ENCODE data around the gene RELN. TPM values are rescaled to one million over a fixed set of nuclear protein-coding genes. Genes with fewer than 3 reads are reported as not detected.

The RELN gene
- total RNA-seq, 1 experiment from 2014 or later, result 4.3 TPM

- no peaks in the 10 kb centered on the region for H3K36me3 Mint-ChIP-seq (ENCODE audit: insufficient read depth, unreplicated experiment)
- BruUV-seq (replicated peaks), result no TSS peak
- ChIA-PET CTCF (no interaction called here), POLR2A (no interaction called here)
- no peak overlapping the region for H3K4me3 ChIP-seq (ENCODE audit: low read depth, low read length)
- no peaks in the 10 kb centered on the region for H3K4me1 ChIP-seq
- H3K9me3 Mint-ChIP-seq (ENCODE audit: unreplicated experiment), result no peaks in the 10 kb centered on the region
- no peaks in the 10 kb centered on the region for H3K36me3 ChIP-seq (ENCODE audit: control insufficient read depth, insufficient read depth, low read length)
- no peaks in the 10 kb centered on the region for H3K27me3 ChIP-seq (replicated peaks; ENCODE audit: control insufficient read depth, insufficient read depth, low read length)
- no peak for DNase-seq
- no peaks in the 10 kb centered on the region for H3K4me1 Mint-ChIP-seq (ENCODE audit: low read depth, unreplicated experiment)
- H3K27ac Mint-ChIP-seq (ENCODE audit: unreplicated experiment), result no peak overlapping the region
- TF ChIP-seq CTCF (IDR thresholded peaks at IDR 0.05; ENCODE audit: insufficient read depth in 1 of 2, low read depth in 1 of 2, low read length in 1 of 2, severe bottlenecking in 1 of 2, unreplicated experiment in 1 of 2), result no peak
- H3K9me3 ChIP-seq, result no peaks in the 10 kb centered on the region; the same call in 1 of the 2 replicates
- intact Hi-C loops (cut with micrococcal nuclease; ENCODE audit: unreplicated experiment), result no loop called here
- no peaks in the 10 kb centered on the region for H3K27me3 Mint-ChIP-seq (ENCODE audit: insufficient read depth, unreplicated experiment)
- no peak overlapping the region for H3K4me3 Mint-ChIP-seq (ENCODE audit: unreplicated experiment)
Measured at GRCh38 chr7:103541947-103542346, 447.5 kb downstream of the RELN start.

- Mint-ChIP-seq H3K4me3 (ENCODE audit: unreplicated experiment) (no peak overlapping the region), H3K27ac (ENCODE audit: unreplicated experiment) (no peak overlapping the region), H3K27me3 (ENCODE audit: insufficient read depth, unreplicated experiment) (no peaks in the 10 kb centered on the region), H3K4me1 (ENCODE audit: low read depth, unreplicated experiment) (no peaks in the 10 kb centered on the region), H3K36me3 (ENCODE audit: insufficient read depth, unreplicated experiment) (no peaks in the 10 kb centered on the region), H3K9me3 (ENCODE audit: unreplicated experiment) (no peaks in the 10 kb centered on the region)
- Histone ChIP-seq H3K4me1 (no peaks in the 10 kb centered on the region), H3K36me3 (ENCODE audit: control insufficient read depth, insufficient read depth, low read length) (no peaks in the 10 kb centered on the region), H3K27me3 (replicated peaks; ENCODE audit: control insufficient read depth, insufficient read depth, low read length) (no peaks in the 10 kb centered on the region), H3K4me3 (ENCODE audit: low read depth, low read length) (no peak overlapping the region), H3K9me3 (no peaks in the 10 kb centered on the region; the same call in 1 of the 2 replicates)
- TF ChIP-seq CTCF (IDR thresholded peaks at IDR 0.05; ENCODE audit: insufficient read depth in 1 of 2, low read depth in 1 of 2, low read length in 1 of 2, severe bottlenecking in 1 of 2, unreplicated experiment in 1 of 2), result no peak
- ChIA-PET CTCF (no interaction called here), POLR2A (no interaction called here)
- no peak for DNase-seq
- no TSS peak for BruUV-seq (replicated peaks)
- intact Hi-C loops (cut with micrococcal nuclease; ENCODE audit: unreplicated experiment), result no loop called here
Measured at GRCh38 chr7:103541026-103541425, 448.4 kb downstream of the RELN start.

- H3K4me1 Mint-ChIP-seq (ENCODE audit: low read depth, unreplicated experiment), result no peaks in the 10 kb centered on the region
- ChIA-PET CTCF (no interaction called here), POLR2A (no interaction called here)
- no peaks in the 10 kb centered on the region for H3K36me3 ChIP-seq (ENCODE audit: control insufficient read depth, insufficient read depth, low read length)
- no peak for TF ChIP-seq CTCF (IDR thresholded peaks at IDR 0.05; ENCODE audit: insufficient read depth in 1 of 2, low read depth in 1 of 2, low read length in 1 of 2, severe bottlenecking in 1 of 2, unreplicated experiment in 1 of 2)
- H3K4me3 Mint-ChIP-seq (ENCODE audit: unreplicated experiment), result no peak overlapping the region
- no peaks in the 10 kb centered on the region; the same call in 1 of the 2 replicates for H3K9me3 ChIP-seq
- no peaks in the 10 kb centered on the region for H3K9me3 Mint-ChIP-seq (ENCODE audit: unreplicated experiment)
- intact Hi-C loops (cut with micrococcal nuclease; ENCODE audit: unreplicated experiment), result no loop called here
- no peaks in the 10 kb centered on the region for H3K36me3 Mint-ChIP-seq (ENCODE audit: insufficient read depth, unreplicated experiment)
- no peaks in the 10 kb centered on the region for H3K4me1 ChIP-seq
- no TSS peak for BruUV-seq (replicated peaks)
- no peaks in the 10 kb centered on the region for H3K27me3 Mint-ChIP-seq (ENCODE audit: insufficient read depth, unreplicated experiment)
- H3K27me3 ChIP-seq (replicated peaks; ENCODE audit: control insufficient read depth, insufficient read depth, low read length), result no peaks in the 10 kb centered on the region
- H3K27ac Mint-ChIP-seq (ENCODE audit: unreplicated experiment), result no peak overlapping the region
- no peak overlapping the region for H3K4me3 ChIP-seq (ENCODE audit: low read depth, low read length)
- no peak for DNase-seq
Measured at GRCh38 chr7:103540338-103540737, 449.1 kb downstream of the RELN start.
